ENCODE results near the gene OR52E4.

Gene OR52E4

GRCh38 chr11:5922749-5923426, 42.5 kb downstream of the OR52E4 start:
- Histone ChIP-seq H3K4me2 (ENCODE audit: low read depth, low read length) (no peak overlapping the region), H3K9ac (ENCODE audit: low read length) (no peak overlapping the region), H3K27ac (ENCODE audit: low read length) (no peak overlapping the region), H4K20me1 (ENCODE audit: insufficient read depth, low read length) (no peaks in the 10 kb centered on the region), H3K36me3 (replicated peaks; ENCODE audit: insufficient read depth, low read length) (no peaks in the 10 kb centered on the region), H3K9me2 (replicated peaks; ENCODE audit: insufficient read depth, low read length) (no peaks in the 10 kb centered on the region), H3F3A (ENCODE audit: insufficient read depth, low read length) (no peaks in the 10 kb centered on the region), H3K27me3 (replicated peaks; ENCODE audit: insufficient read depth, low read length) (no peaks in the 10 kb centered on the region), H3K79me2 (ENCODE audit: low read length) (no peaks in the 10 kb centered on the region), H2AFZ (ENCODE audit: low read length) (no peak overlapping the region), H3K4me1 (ENCODE audit: low read length) (no peaks in the 10 kb centered on the region), H3K4me3 (ENCODE audit: low read length) (no peak overlapping the region), H3K9me3 (replicated peaks; ENCODE audit: insufficient read depth, low read length) (no peaks in the 10 kb centered on the region)
- no peak for TF ChIP-seq EZH2 (optimal IDR thresholded peaks at IDR 0.05; ENCODE audit: low read depth, low read length)
- TF ChIP-seq EZH2phosphoT487 (IDR thresholded peaks at IDR 0.05; ENCODE audit: low read length): no peak
- no peak for TF ChIP-seq CTCF (IDR thresholded peaks at IDR 0.05; ENCODE audit: low read length)
- DNase-seq: no peak

- H3K4me1 ChIP-seq (ENCODE audit: low read length): no peaks in the 10 kb centered on the region
- no peaks in the 10 kb centered on the region for H3K9me3 ChIP-seq (replicated peaks; ENCODE audit: insufficient read depth, low read length)
- H3K36me3 ChIP-seq (replicated peaks; ENCODE audit: insufficient read depth, low read length): no peaks in the 10 kb centered on the region
- H3K79me2 ChIP-seq (ENCODE audit: low read length): no peaks in the 10 kb centered on the region
- DNase-seq: no peak
- H3F3A ChIP-seq (ENCODE audit: insufficient read depth, low read length): no peaks in the 10 kb centered on the region
- no peak overlapping the region for H3K4me3 ChIP-seq (ENCODE audit: low read length)
- no peak overlapping the region for H3K27ac ChIP-seq (ENCODE audit: low read length)
- H3K9me2 ChIP-seq (replicated peaks; ENCODE audit: insufficient read depth, low read length): no peaks in the 10 kb centered on the region
- TF ChIP-seq EZH2phosphoT487 (IDR thresholded peaks at IDR 0.05; ENCODE audit: low read length): no peak
- TF ChIP-seq EZH2 (optimal IDR thresholded peaks at IDR 0.05; ENCODE audit: low read depth, low read length): no peak
- no peak for TF ChIP-seq CTCF (IDR thresholded peaks at IDR 0.05; ENCODE audit: low read length)
- H3K4me2 ChIP-seq (ENCODE audit: low read depth, low read length): no peak overlapping the region
- H3K9ac ChIP-seq (ENCODE audit: low read length): no peak overlapping the region
- no peaks in the 10 kb centered on the region for H3K27me3 ChIP-seq (replicated peaks; ENCODE audit: insufficient read depth, low read length)
- no peaks in the 10 kb centered on the region for H4K20me1 ChIP-seq (ENCODE audit: insufficient read depth, low read length)
- H2AFZ ChIP-seq (ENCODE audit: low read length): no peak overlapping the region
Observed at GRCh38 chr11:5923427-5923776, 43.0 kb downstream of the OR52E4 start.

GRCh38 chr11:5923794-5924193, 43.4 kb downstream of the OR52E4 start:
- Histone ChIP-seq H3K4me1 (ENCODE audit: low read length) (no peaks in the 10 kb centered on the region), H3K36me3 (replicated peaks; ENCODE audit: insufficient read depth, low read length) (no peaks in the 10 kb centered on the region), H2AFZ (ENCODE audit: low read length) (no peak overlapping the region), H4K20me1 (ENCODE audit: insufficient read depth, low read length) (no peaks in the 10 kb centered on the region), H3K4me2 (ENCODE audit: low read depth, low read length) (no peak overlapping the region), H3K27me3 (replicated peaks; ENCODE audit: insufficient read depth, low read length) (no peaks in the 10 kb centered on the region), H3K27ac (ENCODE audit: low read length) (no peak overlapping the region), H3F3A (ENCODE audit: insufficient read depth, low read length) (no peaks in the 10 kb centered on the region), H3K9ac (ENCODE audit: low read length) (no peak overlapping the region), H3K79me2 (ENCODE audit: low read length) (no peaks in the 10 kb centered on the region), H3K9me2 (replicated peaks; ENCODE audit: insufficient read depth, low read length) (no peaks in the 10 kb centered on the region), H3K4me3 (ENCODE audit: low read length) (no peak overlapping the region), H3K9me3 (replicated peaks; ENCODE audit: insufficient read depth, low read length) (no peaks in the 10 kb centered on the region)
- no peak for TF ChIP-seq EZH2phosphoT487 (IDR thresholded peaks at IDR 0.05; ENCODE audit: low read length)
- DNase-seq: no peak

- TF ChIP-seq CTCF (IDR thresholded peaks at IDR 0.05; ENCODE audit: low read length) (no peak), EZH2 (optimal IDR thresholded peaks at IDR 0.05; ENCODE audit: low read depth, low read length) (no peak), EZH2phosphoT487 (IDR thresholded peaks at IDR 0.05; ENCODE audit: low read length) (no peak)
- DNase-seq: no peak
- no peaks in the 10 kb centered on the region for H3K36me3 ChIP-seq (replicated peaks; ENCODE audit: insufficient read depth, low read length)
- no peaks in the 10 kb centered on the region for H3K9me2 ChIP-seq (replicated peaks; ENCODE audit: insufficient read depth, low read length)
- H3F3A ChIP-seq (ENCODE audit: insufficient read depth, low read length): no peaks in the 10 kb centered on the region
- H3K79me2 ChIP-seq (ENCODE audit: low read length): no peaks in the 10 kb centered on the region
- H3K4me3 ChIP-seq (ENCODE audit: low read length): no peak overlapping the region
- H4K20me1 ChIP-seq (ENCODE audit: insufficient read depth, low read length): no peaks in the 10 kb centered on the region
- H3K27ac ChIP-seq (ENCODE audit: low read length): no peak overlapping the region
- H2AFZ ChIP-seq (ENCODE audit: low read length): no peak overlapping the region
- H3K4me2 ChIP-seq (ENCODE audit: low read depth, low read length): no peak overlapping the region
- no peaks in the 10 kb centered on the region for H3K27me3 ChIP-seq (replicated peaks; ENCODE audit: insufficient read depth, low read length)
- H3K9ac ChIP-seq (ENCODE audit: low read length): no peak overlapping the region
- no peaks in the 10 kb centered on the region for H3K9me3 ChIP-seq (replicated peaks; ENCODE audit: insufficient read depth, low read length)
- no peaks in the 10 kb centered on the region for H3K4me1 ChIP-seq (ENCODE audit: low read length)
Observed at GRCh38 chr11:5928271-5928670, 47.8 kb downstream of the OR52E4 start.
